ENCODE results near the gene ARHGEF6. TPM values are rescaled to one million over a fixed set of nuclear protein-coding genes. Genes with fewer than 3 reads are reported as not detected.

The ARHGEF6 gene
- total RNA-seq, 1 experiment from 2014 or later = 4.8 TPM

DNA sequence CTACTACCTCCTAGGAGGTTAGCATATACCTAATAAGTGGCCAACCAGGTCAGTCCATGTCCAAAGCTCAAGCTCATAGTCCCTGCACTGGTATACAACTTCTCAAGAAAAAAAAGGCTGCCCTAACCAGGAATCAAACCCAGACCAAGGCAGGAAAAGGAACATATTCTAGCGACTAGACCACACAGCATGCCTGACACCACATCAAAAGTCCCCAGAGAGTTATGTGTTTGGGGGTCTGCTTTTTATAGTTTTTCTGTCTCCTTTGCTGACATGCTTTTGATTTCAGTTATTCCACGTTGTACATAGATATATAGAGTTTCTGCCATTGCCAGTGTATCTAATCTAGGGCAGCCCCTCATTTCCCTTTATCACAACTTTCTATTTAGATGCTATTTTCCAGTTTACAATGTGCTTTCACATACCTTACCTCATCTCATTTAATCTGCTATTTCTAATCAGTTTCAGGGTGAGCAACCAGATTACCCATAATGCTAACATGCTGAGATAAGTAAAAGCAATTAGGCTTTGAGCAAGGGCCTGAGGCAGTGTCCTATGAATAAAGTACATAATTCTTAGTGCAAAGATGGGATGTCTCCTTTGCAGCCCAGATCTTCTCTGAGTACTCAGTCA is 17.8 kb downstream of the ARHGEF6 start:
- Histone ChIP-seq H3K9me3 (no peaks in the 10 kb centered on the region), H3K4me3 (no peak overlapping the region), H3K27me3 (no peaks in the 10 kb centered on the region), H3K36me3 (no peaks in the 10 kb centered on the region)
- DNase-seq = no peak

DNA sequence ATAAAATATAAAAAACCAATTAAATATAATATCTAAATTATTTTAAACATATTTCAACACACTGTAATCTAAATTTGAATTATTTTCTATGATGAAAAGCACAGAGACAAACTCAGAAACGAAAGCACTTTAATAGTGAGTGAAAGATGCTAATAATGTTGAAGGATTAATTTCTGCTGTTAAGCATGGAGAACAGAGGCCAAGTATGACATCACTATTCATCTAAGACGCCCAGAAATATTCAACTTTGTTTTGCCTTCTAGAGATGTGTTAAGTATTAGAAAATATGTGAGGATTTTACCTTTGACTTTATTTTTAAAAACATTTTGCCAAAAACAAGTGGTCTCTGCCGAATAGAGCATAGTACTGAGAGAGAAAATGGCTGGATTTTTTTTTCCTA is 19.3 kb downstream of the ARHGEF6 start:
- DNase-seq = no peak

DNA sequence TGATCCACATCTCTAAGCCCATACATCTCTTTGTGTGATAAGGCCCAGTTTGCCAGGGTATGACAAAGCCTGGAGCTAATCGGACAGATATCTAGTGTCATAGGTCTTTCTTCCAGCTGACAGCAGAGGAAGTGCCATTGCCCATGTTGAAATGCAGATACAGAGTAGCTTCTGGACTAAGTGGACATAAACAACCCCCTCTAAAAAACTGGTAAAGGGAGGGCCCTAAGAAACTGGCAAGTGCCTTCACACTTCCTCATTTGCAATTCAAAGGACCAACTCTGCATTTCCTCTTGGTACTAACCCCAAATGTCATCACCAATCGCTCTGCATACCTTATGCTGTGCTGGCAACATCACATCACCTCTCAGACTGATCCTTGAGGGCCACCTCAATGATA is 20.8 kb downstream of the ARHGEF6 start:
- no peaks in the 10 kb centered on the region for H3K27me3 ChIP-seq
- H3K4me3 ChIP-seq = no peak overlapping the region
- H3K9me3 ChIP-seq = no peaks in the 10 kb centered on the region
- no peak for DNase-seq
- no peaks in the 10 kb centered on the region for H3K36me3 ChIP-seq

More for the DNA sequence above, 19.3 kb downstream of the ARHGEF6 start:
- Histone ChIP-seq H3K9me3 (no peaks in the 10 kb centered on the region), H3K36me3 (no peaks in the 10 kb centered on the region), H3K4me3 (no peak overlapping the region), H3K27me3 (no peaks in the 10 kb centered on the region)

DNA sequence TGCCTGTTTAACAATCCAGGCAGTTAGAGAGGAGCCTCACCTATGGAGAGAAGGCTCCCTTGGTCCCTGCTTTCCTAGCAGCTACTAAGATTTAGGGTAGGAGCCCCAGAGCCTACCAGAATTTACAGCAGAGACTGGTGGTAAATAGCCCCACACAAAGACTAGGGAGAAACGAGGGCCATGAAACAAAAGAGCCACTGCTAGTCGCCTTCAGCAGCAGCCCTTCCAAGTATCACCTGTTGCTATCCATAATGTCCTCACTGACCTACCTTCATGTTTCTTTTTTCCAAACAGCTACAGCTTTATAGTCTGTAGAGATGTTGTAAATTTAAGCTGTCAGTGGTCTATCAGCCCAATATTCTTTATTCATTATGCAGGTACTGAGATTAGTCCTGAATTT is 25.3 kb downstream of the ARHGEF6 start:
- no peak overlapping the region for H3K4me3 ChIP-seq
- no peak for DNase-seq
- H3K36me3 ChIP-seq = no peaks in the 10 kb centered on the region
- H3K27me3 ChIP-seq = no peaks in the 10 kb centered on the region
- H3K9me3 ChIP-seq = no peaks in the 10 kb centered on the region

DNA sequence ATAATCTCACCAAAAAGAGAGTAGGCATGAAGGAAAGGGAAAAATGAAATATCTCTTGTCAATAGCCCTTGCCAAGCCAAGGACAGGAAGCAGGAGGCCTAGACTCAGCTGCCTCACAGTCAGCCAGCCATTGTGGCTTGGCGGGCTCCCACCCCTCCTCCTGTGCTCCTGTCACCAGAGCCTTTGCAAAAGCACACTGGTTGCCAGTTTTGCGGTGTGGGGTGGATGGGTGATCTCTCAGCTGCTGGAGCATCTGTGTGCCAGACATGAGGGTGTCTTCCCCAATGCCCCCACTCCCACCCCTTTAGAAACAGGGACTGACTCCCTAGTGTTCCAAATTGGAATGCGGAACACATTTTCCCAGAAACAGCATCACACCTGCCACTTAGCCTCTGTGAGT is 26.1 kb downstream of the ARHGEF6 start:
- no peak for DNase-seq
- H3K27me3 ChIP-seq = no peaks in the 10 kb centered on the region
- H3K36me3 ChIP-seq = no peaks in the 10 kb centered on the region
- H3K4me3 ChIP-seq = no peak overlapping the region
- H3K9me3 ChIP-seq = no peaks in the 10 kb centered on the region

DNA sequence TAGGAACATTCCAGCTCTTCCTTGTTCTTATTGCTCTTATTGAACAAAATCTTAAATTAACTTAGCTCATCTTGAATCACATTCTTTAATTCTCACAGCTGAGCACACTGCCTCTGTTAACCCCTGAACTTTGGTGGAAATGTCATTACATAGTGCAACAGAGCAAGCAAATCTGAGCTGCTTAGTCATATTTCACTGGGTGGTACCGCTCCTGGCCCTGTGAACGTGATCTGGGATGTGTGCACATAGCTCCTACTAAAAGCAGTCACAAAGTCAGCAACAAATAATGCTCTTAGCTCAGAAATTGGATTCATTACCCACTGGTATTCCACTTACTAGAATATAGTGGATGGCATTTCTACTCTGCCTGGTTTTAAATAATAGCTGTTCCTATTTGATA is 27.9 kb downstream of the ARHGEF6 start:
- H3K9me3 ChIP-seq = no peaks in the 10 kb centered on the region
- peak; percentile 11 for DNase-seq
- H3K4me3 ChIP-seq = no peak overlapping the region

DNA sequence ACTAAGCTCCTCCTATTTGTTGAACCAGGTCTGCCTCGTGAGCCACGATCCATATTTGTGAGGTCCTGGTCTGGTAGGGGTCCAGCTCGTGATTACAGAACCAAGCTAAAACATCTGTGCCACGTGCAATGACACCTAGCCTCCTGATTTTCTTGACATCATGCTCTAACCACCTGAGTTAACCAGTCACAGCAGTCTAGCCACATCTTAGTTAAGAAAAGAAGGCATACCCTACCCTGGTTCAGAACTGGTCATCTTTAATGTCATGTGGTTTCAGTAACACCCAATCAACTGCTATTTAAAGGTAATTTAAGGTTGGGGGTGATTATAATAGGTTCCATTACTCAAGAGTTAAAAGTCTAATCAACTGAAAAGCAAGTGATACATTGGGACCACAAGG is 28.4 kb downstream of the ARHGEF6 start:
- Histone ChIP-seq H3K27me3 (no peaks in the 10 kb centered on the region), H3K9me3 (no peaks in the 10 kb centered on the region), H3K4me3 (no peak overlapping the region), H3K36me3 (no peaks in the 10 kb centered on the region)
- DNase-seq = no peak

More for the DNA sequence above, 27.9 kb downstream of the ARHGEF6 start:
- Histone ChIP-seq H3K36me3 (no peaks in the 10 kb centered on the region), H3K27me3 (no peaks in the 10 kb centered on the region)

DNA sequence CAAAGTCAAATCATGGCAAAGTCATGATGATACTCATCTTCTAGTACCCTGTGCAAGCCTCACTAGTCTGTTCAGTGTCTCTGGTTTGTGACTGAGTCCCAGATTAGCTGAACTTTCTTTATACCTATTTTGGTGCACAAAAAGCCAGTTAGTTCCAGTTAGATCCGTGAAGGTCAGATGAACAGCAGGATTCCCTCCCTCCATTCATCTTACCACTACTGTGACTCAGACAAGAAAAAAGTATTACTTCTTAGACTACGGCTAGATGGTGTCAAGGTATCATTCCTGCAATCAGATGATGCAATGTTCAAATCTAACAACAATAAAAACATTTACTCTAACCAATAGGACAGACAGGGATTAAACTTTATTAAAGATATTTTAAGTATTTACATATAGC is 30.4 kb downstream of the ARHGEF6 start:
- Histone ChIP-seq H3K4me3 (no peak overlapping the region), H3K9me3 (no peaks in the 10 kb centered on the region), H3K27me3 (no peaks in the 10 kb centered on the region), H3K36me3 (no peaks in the 10 kb centered on the region)
- no peak for DNase-seq

DNA sequence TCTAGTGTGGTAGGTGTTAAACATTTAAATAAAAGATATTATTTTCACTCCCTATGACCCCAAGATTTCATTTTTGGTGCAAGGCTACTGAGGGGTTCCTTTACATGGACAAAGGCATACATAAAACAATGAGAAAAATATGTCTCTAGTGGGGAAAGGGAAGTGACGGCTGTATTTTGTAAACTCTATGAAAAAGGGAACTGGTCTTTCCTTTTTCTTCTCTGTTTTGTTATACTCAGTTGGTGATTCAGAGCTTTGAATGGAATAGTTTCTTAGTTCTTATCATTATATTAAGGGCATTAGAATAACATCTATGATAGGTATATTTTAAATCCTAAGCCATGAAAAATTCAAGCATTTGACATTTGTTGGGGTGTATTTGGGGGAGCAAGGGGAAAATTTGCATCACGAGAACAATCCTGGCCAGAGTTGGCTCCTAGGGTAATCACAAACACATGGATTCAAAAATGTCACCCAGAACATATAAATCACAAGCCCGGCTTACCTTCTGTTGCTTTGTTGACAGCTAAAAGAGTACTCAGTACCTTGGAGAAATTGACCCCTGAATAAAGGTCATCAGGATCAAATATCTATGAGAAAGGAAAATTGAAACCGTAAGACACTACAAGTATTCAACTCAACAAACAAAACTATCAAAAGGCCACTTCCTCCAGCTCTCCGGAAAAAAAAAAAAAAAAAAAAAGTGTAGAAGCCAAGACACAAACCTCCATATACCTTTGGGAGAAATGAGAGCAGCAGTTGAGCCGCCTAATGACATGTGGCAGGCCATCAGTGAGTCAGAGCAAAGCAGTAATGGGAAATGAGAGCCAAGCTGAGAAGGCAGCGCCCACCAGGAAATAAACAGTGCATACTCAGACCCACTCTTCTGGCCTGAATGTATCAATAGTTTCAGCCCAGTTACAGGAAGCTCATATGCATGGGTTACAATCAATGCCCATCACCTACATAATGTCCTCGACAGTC is 33.4 kb downstream of the ARHGEF6 start:
- DNase-seq = peak; percentile 5
- no peaks in the 10 kb centered on the region for H3K36me3 ChIP-seq
- no peak overlapping the region for H3K4me3 ChIP-seq
- H3K9me3 ChIP-seq = no peaks in the 10 kb centered on the region
- H3K27me3 ChIP-seq = no peaks in the 10 kb centered on the region

DNA sequence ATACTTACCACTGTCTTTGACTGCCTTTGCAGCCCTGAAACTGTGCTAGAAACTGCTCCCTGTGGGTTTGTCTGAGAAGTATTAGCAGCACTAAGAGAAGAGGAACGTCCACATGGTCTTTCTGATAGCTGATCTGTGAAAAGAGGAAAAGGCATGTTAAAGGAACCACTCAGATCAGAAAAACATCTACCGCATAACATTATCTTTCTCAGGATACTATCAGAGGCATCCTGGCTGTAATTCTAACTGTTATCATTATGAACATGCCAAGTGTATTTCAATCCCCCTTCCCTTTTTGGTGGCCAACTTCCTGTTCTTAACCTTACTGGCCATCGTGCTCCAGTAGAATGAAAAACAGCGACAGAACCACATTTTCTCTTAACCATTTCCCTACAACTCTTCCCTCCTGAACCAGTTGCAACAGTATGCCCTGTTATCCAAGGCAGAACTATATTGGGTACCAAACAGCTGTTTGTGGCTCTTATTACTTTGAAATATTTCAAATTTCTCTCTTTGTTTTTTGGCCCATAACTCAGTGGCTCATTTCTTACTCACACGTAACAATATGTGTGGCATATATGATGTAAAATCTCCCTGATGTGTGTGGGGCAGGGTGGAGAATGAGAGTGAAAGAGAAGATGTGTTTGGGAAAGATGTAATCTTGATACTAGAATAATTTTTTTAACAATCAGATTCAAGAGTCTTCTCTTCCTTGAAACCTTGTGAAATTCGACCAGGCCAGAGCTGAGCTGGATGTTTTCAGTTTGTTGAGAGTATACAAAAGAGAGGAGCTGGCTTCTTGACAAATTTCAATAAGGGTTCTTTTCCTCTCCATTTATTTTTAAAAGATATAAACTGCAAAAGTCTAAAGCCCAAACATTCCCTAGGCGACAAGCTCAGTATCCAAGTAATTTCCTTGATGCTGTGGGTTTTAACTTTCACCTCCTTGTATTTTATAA is 35.2 kb downstream of the ARHGEF6 start:
- Histone ChIP-seq H3K36me3 (no peaks in the 10 kb centered on the region), H3K9me3 (no peaks in the 10 kb centered on the region), H3K27me3 (no peaks in the 10 kb centered on the region), H3K4me3 (no peak overlapping the region)
- no peak for DNase-seq

DNA sequence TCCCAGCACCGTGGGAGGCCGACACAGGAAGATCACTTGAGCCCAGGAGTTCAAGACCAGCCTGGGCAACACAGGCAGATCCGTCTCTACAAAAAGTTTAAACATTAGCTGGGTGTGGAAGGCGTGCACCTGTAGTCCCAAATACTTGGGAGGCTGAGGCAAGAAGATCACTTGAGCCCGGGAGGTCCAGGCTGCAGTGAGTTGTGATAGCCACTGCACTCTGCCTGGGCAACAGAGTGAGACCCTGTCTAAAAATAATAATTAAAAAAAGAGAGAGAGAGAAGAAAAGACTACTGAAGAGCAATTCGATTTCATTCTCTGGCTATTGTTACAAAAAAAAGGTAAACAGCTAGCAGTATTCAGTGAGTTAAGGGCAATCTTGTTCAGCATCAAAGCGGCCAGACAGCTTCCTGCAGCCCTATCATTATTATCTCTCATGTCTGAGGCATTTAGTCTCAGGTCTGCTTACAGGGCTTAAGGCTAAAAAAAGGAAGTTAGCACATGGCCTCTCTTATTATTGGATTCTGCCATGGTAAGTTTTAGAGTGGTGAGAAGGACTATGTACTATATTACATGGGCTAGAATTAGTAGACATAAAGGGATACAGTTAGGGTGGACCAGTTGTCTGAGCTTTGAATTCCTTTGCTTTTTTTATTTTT is 37.9 kb downstream of the ARHGEF6 start:
- H3K9me3 ChIP-seq = no peaks in the 10 kb centered on the region
- no peak for DNase-seq
- H3K36me3 ChIP-seq = no peaks in the 10 kb centered on the region
- no peak overlapping the region for H3K4me3 ChIP-seq
- H3K27me3 ChIP-seq = no peaks in the 10 kb centered on the region

DNA sequence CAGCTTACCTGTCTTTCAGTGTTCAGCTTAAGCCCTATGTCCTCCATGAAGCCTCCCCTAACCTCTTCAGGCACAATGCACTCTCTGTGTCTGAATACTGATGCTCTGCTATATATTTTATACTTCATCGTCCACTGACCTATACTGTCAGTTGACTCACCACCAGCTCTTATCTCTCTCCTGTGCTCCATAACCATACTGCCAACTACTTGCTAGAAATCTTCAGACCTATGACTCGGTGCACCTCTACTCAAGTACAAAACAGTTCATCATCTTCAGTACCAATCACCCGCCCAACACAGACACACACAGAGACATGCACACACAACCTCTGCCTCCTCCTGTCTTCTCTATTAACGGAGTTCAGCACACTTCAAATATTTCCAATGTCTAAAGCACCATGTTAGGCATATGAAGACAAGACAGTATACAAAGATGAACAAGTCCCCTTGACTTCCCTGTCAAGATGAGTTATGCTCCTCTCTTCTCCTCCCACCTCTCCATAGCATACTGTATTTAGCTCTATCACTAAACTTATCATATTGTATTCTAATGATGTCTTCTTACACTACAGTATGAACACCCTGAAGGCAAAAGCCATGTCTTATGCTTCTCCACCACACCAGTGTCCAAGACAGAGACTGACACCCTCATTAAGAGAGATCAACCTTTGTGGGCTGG is 42.5 kb downstream of the ARHGEF6 start:
- H3K9me3 ChIP-seq = no peaks in the 10 kb centered on the region
- no peaks in the 10 kb centered on the region for H3K36me3 ChIP-seq
- no peak for DNase-seq
- H3K4me3 ChIP-seq = no peak overlapping the region
- H3K27me3 ChIP-seq = no peaks in the 10 kb centered on the region

DNA sequence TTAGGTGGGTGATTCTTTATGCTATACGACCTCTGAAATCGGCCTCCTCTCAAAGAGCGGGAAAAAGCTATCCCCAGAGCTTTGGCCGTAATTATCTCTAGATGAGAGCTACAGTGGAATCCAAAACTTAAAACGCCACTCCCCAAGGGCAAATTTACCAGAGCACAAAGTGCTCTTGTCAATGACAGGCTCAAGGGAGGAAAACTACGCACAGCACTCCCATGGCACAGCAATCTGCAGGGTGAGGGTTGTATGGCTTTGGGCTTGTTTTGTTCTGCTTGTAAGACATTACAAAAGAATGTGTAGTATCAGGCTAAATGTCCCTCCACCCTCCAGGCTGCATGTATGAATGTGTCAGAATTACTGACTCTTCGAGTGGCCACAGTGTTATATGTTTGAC is 44.0 kb downstream of the ARHGEF6 start:
- DNase-seq = no peak
- no peaks in the 10 kb centered on the region for H3K9me3 ChIP-seq
- no peaks in the 10 kb centered on the region for H3K36me3 ChIP-seq
- no peaks in the 10 kb centered on the region for H3K27me3 ChIP-seq
- no peak overlapping the region for H3K4me3 ChIP-seq

DNA sequence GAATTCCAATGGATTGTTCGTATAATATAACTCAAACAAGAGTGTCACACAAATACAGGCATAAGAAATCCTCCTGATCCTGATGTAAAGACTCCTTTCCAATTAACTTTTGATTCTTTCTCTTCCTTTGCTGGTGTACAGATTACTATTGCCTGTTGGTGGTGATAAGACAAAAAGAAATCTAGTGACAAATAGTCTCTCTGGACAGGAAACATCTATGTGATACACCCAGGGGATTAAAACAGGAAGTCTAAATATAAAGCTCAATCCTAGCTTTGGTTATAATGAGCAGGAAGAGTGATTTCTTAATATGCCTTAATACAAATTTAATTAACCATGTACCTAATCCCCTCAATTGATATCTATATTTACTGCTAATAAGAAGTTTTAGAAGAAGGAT is 45.1 kb downstream of the ARHGEF6 start:
- Histone ChIP-seq H3K36me3 (no peaks in the 10 kb centered on the region), H3K9me3 (no peaks in the 10 kb centered on the region), H3K4me3 (no peak overlapping the region), H3K27me3 (no peaks in the 10 kb centered on the region)
- DNase-seq = no peak

DNA sequence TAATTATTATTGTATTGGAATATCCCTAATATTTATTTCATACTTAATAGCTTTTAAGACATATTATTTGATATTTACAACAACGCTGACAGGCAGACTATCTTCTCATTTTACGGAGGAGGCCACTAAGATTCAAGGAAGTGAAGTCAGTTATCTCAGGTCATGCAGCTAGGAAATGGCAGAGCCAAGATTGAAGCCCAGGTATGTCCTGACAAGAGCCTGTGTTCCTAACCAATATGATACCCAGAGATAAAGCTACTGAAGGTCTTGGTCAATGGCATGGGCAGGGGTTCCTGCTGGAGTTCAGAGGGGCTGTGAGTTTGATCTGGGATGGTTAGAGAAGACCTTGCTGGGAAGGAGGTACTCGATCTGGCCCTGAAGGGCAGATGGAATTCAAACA is 47.1 kb downstream of the ARHGEF6 start:
- no peak for DNase-seq
- no peaks in the 10 kb centered on the region for H3K9me3 ChIP-seq
- H3K27me3 ChIP-seq = no peaks in the 10 kb centered on the region
- H3K4me3 ChIP-seq = no peak overlapping the region
- no peaks in the 10 kb centered on the region for H3K36me3 ChIP-seq

DNA sequence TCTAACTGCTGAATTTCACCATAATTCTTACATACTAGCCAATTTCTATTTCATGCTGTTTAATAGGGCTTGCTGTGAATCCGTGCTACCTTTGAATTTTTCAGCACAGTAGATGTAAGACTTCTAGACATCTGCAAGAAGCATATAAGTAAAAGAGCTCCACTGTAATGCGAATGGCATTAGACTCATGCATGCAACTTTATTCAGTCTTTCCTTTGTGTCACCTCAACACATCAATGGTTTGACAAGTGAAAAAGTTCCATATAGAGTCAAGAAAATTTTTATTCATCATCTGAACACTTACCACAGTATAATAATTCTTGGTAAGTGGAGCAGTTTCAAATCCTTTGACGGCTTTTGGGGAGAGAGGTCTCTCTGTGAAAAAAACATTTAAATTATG is 48.9 kb downstream of the ARHGEF6 start:
- DNase-seq = no peak
- H3K4me3 ChIP-seq = no peak overlapping the region
- no peaks in the 10 kb centered on the region for H3K36me3 ChIP-seq
- no peaks in the 10 kb centered on the region for H3K27me3 ChIP-seq
- no peaks in the 10 kb centered on the region for H3K9me3 ChIP-seq
